ENCODE data around the gene FASTKD3. TPM values are rescaled to one million over a fixed set of nuclear protein-coding genes. Genes with fewer than 3 reads are reported as not detected.

FASTKD3 gene
- total RNA-seq, 1 experiment from 2014 or later = 12.0 TPM

GRCh38 chr5:7824995-7825394 is 43.8 kb downstream of the FASTKD3 start:
- intact Hi-C loops (cut with micrococcal nuclease) = no loop called here
- BruUV-seq (replicated peaks) = no TSS peak

DNA sequence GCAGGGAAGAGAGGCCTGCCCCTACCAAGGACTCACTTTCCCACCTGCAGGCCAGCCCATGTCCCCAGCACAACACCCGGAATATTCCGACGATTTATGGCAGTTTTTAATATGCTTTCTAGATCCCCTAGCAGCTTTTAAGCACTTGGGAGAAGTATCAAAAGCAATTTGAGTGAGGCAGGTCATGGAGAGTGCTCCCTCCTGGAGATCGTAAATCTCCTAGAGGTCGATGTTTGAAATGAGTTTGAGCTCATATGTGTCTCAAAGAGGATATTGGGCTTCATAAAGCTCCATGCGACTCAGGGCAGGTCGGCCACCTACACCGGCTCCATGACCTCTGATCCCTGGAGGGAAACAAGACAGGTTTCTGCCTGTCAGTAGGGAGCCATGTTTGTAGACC is 45.2 kb downstream of the FASTKD3 start:
- no peak overlapping the region for H3K4me2 ChIP-seq (ENCODE audit: low read length)
- POLR2A ChIA-PET = no interaction called here
- TF ChIP-seq ATF3 (IDR thresholded peaks at IDR 0.05) (no peak), YY1 (IDR thresholded peaks at IDR 0.05; ENCODE audit: extremely low read depth, insufficient replicate concordance, low read depth, low read length) (no peak), JUND (IDR thresholded peaks at IDR 0.05) (no peak), EGR1 (IDR thresholded peaks at IDR 0.05; ENCODE audit: low read depth) (no peak), SIN3A (IDR thresholded peaks at IDR 0.05; ENCODE audit: low read depth) (no peak), CBX3 (IDR thresholded peaks at IDR 0.05; ENCODE audit: low read depth) (no peak), FOSL1 (IDR thresholded peaks at IDR 0.05; ENCODE audit: low read depth) (no peak), POLR2AphosphoS5 (IDR thresholded peaks at IDR 0.05; ENCODE audit: low read depth, low read length) (no peak), RAD21 (IDR thresholded peaks at IDR 0.05; ENCODE audit: low read depth) (no peak)
- TF ChIP-seq, protein P1, sequence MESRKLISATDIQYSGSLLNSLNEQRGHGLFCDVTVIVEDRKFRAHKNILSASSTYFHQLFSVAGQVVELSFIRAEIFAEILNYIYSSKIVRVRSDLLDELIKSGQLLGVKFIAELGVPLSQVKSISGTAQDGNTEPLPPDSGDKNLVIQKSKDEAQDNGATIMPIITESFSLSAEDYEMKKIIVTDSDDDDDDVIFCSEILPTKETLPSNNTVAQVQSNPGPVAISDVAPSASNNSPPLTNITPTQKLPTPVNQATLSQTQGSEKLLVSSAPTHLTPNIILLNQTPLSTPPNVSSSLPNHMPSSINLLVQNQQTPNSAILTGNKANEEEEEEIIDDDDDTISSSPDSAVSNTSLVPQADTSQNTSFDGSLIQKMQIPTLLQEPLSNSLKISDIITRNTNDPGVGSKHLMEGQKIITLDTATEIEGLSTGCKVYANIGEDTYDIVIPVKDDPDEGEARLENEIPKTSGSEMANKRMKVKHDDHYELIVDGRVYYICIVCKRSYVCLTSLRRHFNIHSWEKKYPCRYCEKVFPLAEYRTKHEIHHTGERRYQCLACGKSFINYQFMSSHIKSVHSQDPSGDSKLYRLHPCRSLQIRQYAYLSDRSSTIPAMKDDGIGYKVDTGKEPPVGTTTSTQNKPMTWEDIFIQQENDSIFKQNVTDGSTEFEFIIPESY (IDR thresholded peaks at IDR 0.05; ENCODE audit: extremely low read depth, insufficient replicate concordance, low read length) = no peak

More at GRCh38 chr5:7824995-7825394, 43.8 kb downstream of the FASTKD3 start:
- Histone ChIP-seq H3K9me2 (ENCODE audit: insufficient read depth) (no peaks in the 10 kb centered on the region), H3K9ac (ENCODE audit: low read length) (no peak overlapping the region), H3K4me3 (replicated peaks in 1 of 2; ENCODE audit: low read depth in 1 of 2, low read length in 2 of 2) (no peak overlapping the region), H3K4me1 (ENCODE audit: control insufficient read depth in 1 of 2, insufficient read depth in 2 of 2, low read length in 2 of 2) (no peaks in the 10 kb centered on the region), H3K4me2 (ENCODE audit: low read length) (no peak overlapping the region), H3K27me3 (ENCODE audit: insufficient read depth, low read length) (peaks cover 32% of the 10 kb centered on the region; the same call in 1 of the 2 replicates), H4K20me1 (ENCODE audit: insufficient read depth) (no peaks in the 10 kb centered on the region), H3K9me3 (ENCODE audit: control insufficient read depth in 1 of 2, insufficient read depth in 1 of 2, low read depth in 1 of 2, low read length in 2 of 2) (no peaks in the 10 kb centered on the region), H3K36me3 (ENCODE audit: control insufficient read depth in 1 of 2, insufficient read depth in 2 of 2, low read length in 2 of 2) (no peaks in the 10 kb centered on the region), H3K79me2 (ENCODE audit: insufficient read depth, low read length) (no peaks in the 10 kb centered on the region), H3K27ac (ENCODE audit: low read depth, low read length) (no peak overlapping the region), H2AFZ (ENCODE audit: low read depth, low read length, poor library complexity, severe bottlenecking) (no peak overlapping the region)
- ChIA-PET POLR2A (no interaction called here), CTCF (interaction anchor here (0.9 kb wide), 1 partner anchor 8 kb away, joined by 4 read pairs; no protein-coding TSS in a partner anchor), RAD21 (ENCODE audit: low non-redundant PET in 1 of 2, low total read pairs in 2 of 2, uncharacterized antibody in 2 of 2, unreplicated experiment in 2 of 2) (no interaction called here)
- TF ChIP-seq YY1 (IDR thresholded peaks at IDR 0.05; ENCODE audit: extremely low read depth, insufficient replicate concordance, low read depth, low read length) (no peak), SP1 (IDR thresholded peaks at IDR 0.05; ENCODE audit: low read depth) (no peak), JUND (IDR thresholded peaks at IDR 0.05) (no peak), CBX3 (IDR thresholded peaks at IDR 0.05; ENCODE audit: low read depth) (no peak), SIN3A (IDR thresholded peaks at IDR 0.05; ENCODE audit: low read depth) (no peak)
- TF ChIP-seq, protein P2, sequence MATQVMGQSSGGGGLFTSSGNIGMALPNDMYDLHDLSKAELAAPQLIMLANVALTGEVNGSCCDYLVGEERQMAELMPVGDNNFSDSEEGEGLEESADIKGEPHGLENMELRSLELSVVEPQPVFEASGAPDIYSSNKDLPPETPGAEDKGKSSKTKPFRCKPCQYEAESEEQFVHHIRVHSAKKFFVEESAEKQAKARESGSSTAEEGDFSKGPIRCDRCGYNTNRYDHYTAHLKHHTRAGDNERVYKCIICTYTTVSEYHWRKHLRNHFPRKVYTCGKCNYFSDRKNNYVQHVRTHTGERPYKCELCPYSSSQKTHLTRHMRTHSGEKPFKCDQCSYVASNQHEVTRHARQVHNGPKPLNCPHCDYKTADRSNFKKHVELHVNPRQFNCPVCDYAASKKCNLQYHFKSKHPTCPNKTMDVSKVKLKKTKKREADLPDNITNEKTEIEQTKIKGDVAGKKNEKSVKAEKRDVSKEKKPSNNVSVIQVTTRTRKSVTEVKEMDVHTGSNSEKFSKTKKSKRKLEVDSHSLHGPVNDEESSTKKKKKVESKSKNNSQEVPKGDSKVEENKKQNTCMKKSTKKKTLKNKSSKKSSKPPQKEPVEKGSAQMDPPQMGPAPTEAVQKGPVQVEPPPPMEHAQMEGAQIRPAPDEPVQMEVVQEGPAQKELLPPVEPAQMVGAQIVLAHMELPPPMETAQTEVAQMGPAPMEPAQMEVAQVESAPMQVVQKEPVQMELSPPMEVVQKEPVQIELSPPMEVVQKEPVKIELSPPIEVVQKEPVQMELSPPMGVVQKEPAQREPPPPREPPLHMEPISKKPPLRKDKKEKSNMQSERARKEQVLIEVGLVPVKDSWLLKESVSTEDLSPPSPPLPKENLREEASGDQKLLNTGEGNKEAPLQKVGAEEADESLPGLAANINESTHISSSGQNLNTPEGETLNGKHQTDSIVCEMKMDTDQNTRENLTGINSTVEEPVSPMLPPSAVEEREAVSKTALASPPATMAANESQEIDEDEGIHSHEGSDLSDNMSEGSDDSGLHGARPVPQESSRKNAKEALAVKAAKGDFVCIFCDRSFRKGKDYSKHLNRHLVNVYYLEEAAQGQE (IDR thresholded peaks at IDR 0.05; ENCODE audit: low read depth) = no peak
- DNase-seq (ENCODE audit: low read depth, low spot score) (no peak), ATAC-seq (no peak)

More for the DNA sequence above, 45.2 kb downstream of the FASTKD3 start:
- Histone ChIP-seq H2AFZ (ENCODE audit: low read depth, low read length, poor library complexity, severe bottlenecking) (no peak overlapping the region), H3K27ac (ENCODE audit: low read depth, low read length) (no peak overlapping the region), H3K36me3 (ENCODE audit: control insufficient read depth in 1 of 2, insufficient read depth in 2 of 2, low read length in 2 of 2) (no peaks in the 10 kb centered on the region), H3K4me1 (ENCODE audit: control insufficient read depth in 1 of 2, insufficient read depth in 2 of 2, low read length in 2 of 2) (no peaks in the 10 kb centered on the region), H4K20me1 (ENCODE audit: insufficient read depth) (no peaks in the 10 kb centered on the region), H3K4me3 (replicated peaks in 1 of 2; ENCODE audit: low read depth in 1 of 2, low read length in 2 of 2) (no peak overlapping the region), H3K9ac (ENCODE audit: low read length) (no peak overlapping the region), H3K79me2 (ENCODE audit: insufficient read depth, low read length) (no peaks in the 10 kb centered on the region), H3K27me3 (ENCODE audit: insufficient read depth, low read length) (peaks cover 27% of the 10 kb centered on the region), H3K9me2 (ENCODE audit: insufficient read depth) (no peaks in the 10 kb centered on the region), H3K9me3 (ENCODE audit: control insufficient read depth in 1 of 2, insufficient read depth in 1 of 2, low read depth in 1 of 2, low read length in 2 of 2) (no peaks in the 10 kb centered on the region)
- no TSS peak for BruUV-seq (replicated peaks)
- CTCF ChIA-PET = interaction anchor here (1.2 kb wide), 1 partner anchor 17 kb away, joined by 3 read pairs; no protein-coding TSS in a partner anchor
- no peak for DNase-seq (ENCODE audit: low read depth, low spot score)
- intact Hi-C loops (cut with micrococcal nuclease) = no loop called here
- RAD21 ChIA-PET (ENCODE audit: low non-redundant PET in 1 of 2, low total read pairs in 2 of 2, uncharacterized antibody in 2 of 2, unreplicated experiment in 2 of 2) = no interaction called here
- ATAC-seq = no peak
